Measurements from ENCODE around the gene ARHGAP6. TPM values are rescaled to one million over a fixed set of nuclear protein-coding genes. Genes with fewer than 3 reads are reported as not detected.

ARHGAP6 gene
- total and polyA plus RNA-seq, 2 of the 4 experiments (the other 2 are of a cell fraction): 1.4 to 1.8 TPM

DNA sequence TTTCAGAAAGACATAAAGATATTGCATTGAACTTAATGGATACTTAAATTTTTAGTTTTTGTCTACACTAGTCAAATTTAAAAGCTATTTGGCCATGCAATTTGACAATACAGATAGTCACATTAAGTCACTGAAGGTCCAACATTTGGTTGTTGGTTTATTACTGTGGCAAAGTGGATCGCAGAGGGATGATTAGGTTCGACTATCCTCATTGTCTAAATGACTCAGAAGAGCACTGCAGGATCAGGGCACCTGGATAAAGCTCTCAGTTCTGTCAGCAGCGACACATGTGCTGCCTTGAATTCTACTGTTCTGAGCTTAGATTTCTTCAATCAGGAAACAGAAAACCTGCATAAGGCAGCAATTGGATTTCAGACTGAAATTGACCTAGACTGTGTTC is 241.8 kb downstream of the ARHGAP6 start:
- H2BK20ac ChIP-seq (ENCODE audit: low read depth, low read length): no peak overlapping the region; the same call in 1 of the 2 replicates
- no peak overlapping the region for H3K4me3 ChIP-seq (ENCODE audit: insufficient read depth, low read depth, low read length)
- ATAC-seq (ENCODE audit: low read depth) (no peak), DNase-seq (no peak)
- H3K36me3 ChIP-seq (ENCODE audit: control insufficient read depth, insufficient read depth, low read length): no peaks in the 10 kb centered on the region
- peaks cover 4% of the 10 kb centered on the region for H3K9me1 ChIP-seq (ENCODE audit: insufficient read depth, low read length)
- dilution Hi-C loops (cut with HindIII; ENCODE audit: low sequenced_read_pairs, unreplicated experiment): no loop called here
- H2AK5ac ChIP-seq (ENCODE audit: low read depth, low read length): no peak overlapping the region
- no peaks in the 10 kb centered on the region for H3K27me3 ChIP-seq (ENCODE audit: control insufficient read depth, insufficient read depth, low read length)
- no peak overlapping the region; the same call in 1 of the 2 replicates for H3K4ac ChIP-seq (ENCODE audit: low read depth, low read length)
- intact Hi-C loops (cut with micrococcal nuclease): loop anchor here (10.0 kb wide), 1 partner anchor 279 kb away; no protein-coding TSS in a partner anchor
- H2AFZ ChIP-seq (replicated peaks; ENCODE audit: low read length, poor library complexity): no peak overlapping the region
- CTCF ChIA-PET: interaction anchor here (0.6 kb wide), 1 partner anchor 197 kb away, joined by 3 read pairs; no protein-coding TSS in a partner anchor
- H3K4me2 ChIP-seq (ENCODE audit: low read depth, low read length): no peak overlapping the region
- no peak overlapping the region for H4K5ac ChIP-seq (ENCODE audit: low read depth, low read length)
- peaks cover 2% of the 10 kb centered on the region; the same call in 1 of the 2 replicates for H3K4me1 ChIP-seq (ENCODE audit: control insufficient read depth, insufficient read depth, low read length)
- no TSS peak for BruUV-seq (replicated peaks)
- no peaks in the 10 kb centered on the region for H4K20me1 ChIP-seq (ENCODE audit: insufficient read depth, low read length)
- TF ChIP-seq, protein P1, sequence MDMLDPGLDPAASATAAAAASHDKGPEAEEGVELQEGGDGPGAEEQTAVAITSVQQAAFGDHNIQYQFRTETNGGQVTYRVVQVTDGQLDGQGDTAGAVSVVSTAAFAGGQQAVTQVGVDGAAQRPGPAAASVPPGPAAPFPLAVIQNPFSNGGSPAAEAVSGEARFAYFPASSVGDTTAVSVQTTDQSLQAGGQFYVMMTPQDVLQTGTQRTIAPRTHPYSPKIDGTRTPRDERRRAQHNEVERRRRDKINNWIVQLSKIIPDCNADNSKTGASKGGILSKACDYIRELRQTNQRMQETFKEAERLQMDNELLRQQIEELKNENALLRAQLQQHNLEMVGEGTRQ (IDR thresholded peaks at IDR 0.05; ENCODE audit: low read depth, low read length): no peak
- TF ChIP-seq BHLHE40 (IDR thresholded peaks at IDR 0.05; ENCODE audit: low read depth, low read length) (no peak), SMC3 (IDR thresholded peaks at IDR 0.05; ENCODE audit: low read depth, low read length) (no peak), RAD21 (IDR thresholded peaks at IDR 0.05; ENCODE audit: low read length) (no peak), POLR2A (IDR thresholded peaks at IDR 0.05; ENCODE audit: low read depth, low read length) (no peak)
- in situ Hi-C loops (cut with MboI; ENCODE audit: low sequenced_read_pairs): no loop called here
- no peak overlapping the region for H2BK15ac ChIP-seq (ENCODE audit: low read depth, low read length)
- no peak overlapping the region for H2AK9ac ChIP-seq (replicated peaks; ENCODE audit: low read depth, low read length, poor library complexity)
- peaks cover 0 to 4% of the 10 kb centered on the region in 2 experiments; a peak in 1 of 4 replicates for H3K79me1 ChIP-seq (ENCODE audit: low read depth in 1 of 2, low read length in 2 of 2)
- H3K9me3 ChIP-seq (ENCODE audit: control insufficient read depth, insufficient read depth, low read length): no peaks in the 10 kb centered on the region
- no peak overlapping the region for H3K56ac ChIP-seq (ENCODE audit: extremely low read depth, insufficient read depth, low read length)
- no peak overlapping the region for H2BK120ac ChIP-seq (ENCODE audit: low read depth, low read length)
- H3K27ac ChIP-seq (ENCODE audit: insufficient read depth, low read length): no peak overlapping the region
- no peak overlapping the region for H3K9ac ChIP-seq (ENCODE audit: low read depth, low read length)
- no peak overlapping the region for H3K14ac ChIP-seq (replicated peaks; ENCODE audit: low read depth, low read length)
- POLR2A ChIA-PET (ENCODE audit: unreplicated experiment): no interaction called here
- 53% methylated on average over 2 of the region's 3 CpGs; no CpG with 5 or more reads in 1 of the 2 experiments for WGBS, 2 experiments (ENCODE audit: extremely low coverage in 2 of 2, insufficient read length in 1 of 2)
- peak overlapping the region in 1 of 2 experiments; percentile 15; a peak in 2 of 4 replicates for H4K8ac ChIP-seq (ENCODE audit: low read depth in 2 of 2, low read length in 2 of 2)
- no peak overlapping the region for H2BK5ac ChIP-seq (ENCODE audit: low read depth, low read length, poor library complexity, severe bottlenecking)
- no peak overlapping the region for H3K18ac ChIP-seq (ENCODE audit: low read depth, low read length)
- H4K91ac ChIP-seq (ENCODE audit: insufficient read depth, low read depth, low read length): no peak overlapping the region
- no peak overlapping the region for H3K23ac ChIP-seq (ENCODE audit: low read depth, low read length)
